ENCODE results near the gene LRRC28. TPM values are rescaled to one million over a fixed set of nuclear protein-coding genes. Genes with fewer than 3 reads are reported as not detected.

Gene LRRC28
- total and polyA plus RNA-seq, 2 of the 4 experiments (the other 2 are of a cell fraction), result 12.7 to 21.1 TPM

DNA sequence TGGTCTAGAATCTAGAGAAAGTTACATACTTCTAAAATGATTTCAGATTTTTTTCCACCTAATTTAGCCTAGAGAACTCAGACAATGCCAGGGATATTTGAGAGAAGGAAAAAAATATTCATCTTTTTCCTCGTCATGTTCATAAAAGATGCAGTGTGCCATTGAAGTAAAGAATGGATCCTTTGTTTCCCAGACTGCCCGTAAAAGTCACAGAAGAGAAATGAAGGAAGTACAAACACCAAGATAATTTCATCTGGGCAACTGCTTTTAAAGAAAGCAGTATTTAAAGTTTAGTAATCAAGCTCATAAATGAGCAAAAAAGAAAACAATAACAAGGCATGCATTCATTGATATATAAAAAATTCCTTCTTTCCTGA lies 49.1 kb upstream of the LRRC28 start:
- no peaks in the 10 kb centered on the region for H3K27me3 ChIP-seq (ENCODE audit: control insufficient read depth, insufficient read depth, low read length)
- H3K14ac ChIP-seq (replicated peaks; ENCODE audit: low read depth, low read length), result no peak overlapping the region
- no peak overlapping the region for H3K4me3 ChIP-seq (ENCODE audit: insufficient read depth, low read depth, low read length)
- H3K9me1 ChIP-seq (ENCODE audit: insufficient read depth, low read length), result peaks cover 4% of the 10 kb centered on the region; the same call in 1 of the 2 replicates
- no peak overlapping the region for H3K56ac ChIP-seq (ENCODE audit: extremely low read depth, insufficient read depth, low read length)
- in situ Hi-C loops (cut with MboI; ENCODE audit: low sequenced_read_pairs), result loop anchor here (25.0 kb wide), 1 partner anchor 765 kb away; no protein-coding TSS in a partner anchor
- no peak for ATAC-seq (ENCODE audit: low read depth)
- no peak overlapping the region for H2BK15ac ChIP-seq (ENCODE audit: low read depth, low read length)
- no peak overlapping the region for H3K4me2 ChIP-seq (ENCODE audit: low read depth, low read length)
- no CpG with 5 or more reads among the region's 2 CpGs for WGBS, 2 experiments (ENCODE audit: extremely low coverage in 2 of 2, insufficient read length in 1 of 2)
- no peak overlapping the region for H3K4ac ChIP-seq (ENCODE audit: low read depth, low read length)
- H2AFZ ChIP-seq (replicated peaks; ENCODE audit: low read length, poor library complexity), result no peak overlapping the region
- no peak for TF ChIP-seq MAZ (IDR thresholded peaks at IDR 0.05; ENCODE audit: borderline replicate concordance, low read depth, low read length)
- no peak for TF ChIP-seq NFE2L2 (IDR thresholded peaks at IDR 0.05; ENCODE audit: low read depth, low read length)
- H2BK120ac ChIP-seq (ENCODE audit: low read depth, low read length), result no peak overlapping the region
- H4K91ac ChIP-seq (ENCODE audit: insufficient read depth, low read depth, low read length), result no peak overlapping the region
- H2BK5ac ChIP-seq (ENCODE audit: low read depth, low read length, poor library complexity, severe bottlenecking), result no peak overlapping the region
- no peaks in the 10 kb centered on the region; a peak in 1 of 4 replicates for H3K79me1 ChIP-seq (ENCODE audit: low read depth in 1 of 2, low read length in 2 of 2)
- no peaks in the 10 kb centered on the region; the same call in 1 of the 2 replicates for H4K20me1 ChIP-seq (ENCODE audit: insufficient read depth, low read length)
- H2BK20ac ChIP-seq (ENCODE audit: low read depth, low read length), result no peak overlapping the region
- H2AK9ac ChIP-seq (replicated peaks; ENCODE audit: low read depth, low read length, poor library complexity), result no peak overlapping the region
- peaks cover 3% of the 10 kb centered on the region for H3K36me3 ChIP-seq (ENCODE audit: control insufficient read depth, insufficient read depth, low read length)
- no peak for DNase-seq
- H3K4me1 ChIP-seq (ENCODE audit: control insufficient read depth, insufficient read depth, low read length), result no peaks in the 10 kb centered on the region
- dilution Hi-C loops (cut with HindIII; ENCODE audit: low sequenced_read_pairs, unreplicated experiment), result loop anchor here (25.0 kb wide), 1 partner anchor 90 kb away; the partner anchor contains the start of gene SYNM
- H3K9me3 ChIP-seq (ENCODE audit: control insufficient read depth, insufficient read depth, low read length), result no peaks in the 10 kb centered on the region
- no peak overlapping the region for H3K18ac ChIP-seq (ENCODE audit: low read depth, low read length)
- BruUV-seq (replicated peaks), result no TSS peak
- H4K8ac ChIP-seq (ENCODE audit: low read depth in 2 of 2, low read length in 2 of 2), result no peak overlapping the region
- CTCF ChIA-PET, result interaction anchor here (0.7 to 2.3 kb wide), 2 partner anchors 97 to 101 kb away, joined by 5 to 7 read pairs; no protein-coding TSS in a partner anchor
- H3K23ac ChIP-seq (ENCODE audit: low read depth, low read length), result no peak overlapping the region
- H2AK5ac ChIP-seq (ENCODE audit: low read depth, low read length), result no peak overlapping the region
- no peak overlapping the region for H4K5ac ChIP-seq (ENCODE audit: low read depth, low read length)
- intact Hi-C loops (cut with micrococcal nuclease), result loop anchor here (5.0 kb wide), 1 partner anchor 735 kb away; no protein-coding TSS in a partner anchor
- POLR2A ChIA-PET (ENCODE audit: unreplicated experiment), result no interaction called here
- no peak overlapping the region for H3K9ac ChIP-seq (ENCODE audit: low read depth, low read length)
- no peak overlapping the region for H3K27ac ChIP-seq (ENCODE audit: insufficient read depth, low read length)
